ENCODE data around the gene KCNK5.

KCNK5 gene

GRCh38 chr6:39215640-39216158, 13.6 kb downstream of the KCNK5 start:
- no peak for DNase-seq

GRCh38 chr6:39214846-39215639, 14.2 kb downstream of the KCNK5 start:
- DNase-seq: no peak

- DNase-seq: no peak
Observed at GRCh38 chr6:39214120-39214813, 15.0 kb downstream of the KCNK5 start.

GRCh38 chr6:39213195-39213920, 15.9 kb downstream of the KCNK5 start:
- no peak for DNase-seq

- DNase-seq: no peak
Observed at GRCh38 chr6:39211183-39211582, 18.1 kb downstream of the KCNK5 start.

GRCh38 chr6:39210450-39210849, 18.8 kb downstream of the KCNK5 start:
- DNase-seq: no peak

GRCh38 chr6:39209911-39210310, 19.4 kb downstream of the KCNK5 start:
- no peak for DNase-seq

- peak; percentile 56 for DNase-seq
Observed at GRCh38 chr6:39209360-39209811, 19.9 kb downstream of the KCNK5 start.

GRCh38 chr6:39208223-39208739, 21.0 kb downstream of the KCNK5 start:
- DNase-seq: no peak

GRCh38 chr6:39207416-39208222, 21.7 kb downstream of the KCNK5 start:
- DNase-seq: no peak

- no peak for DNase-seq
Observed at GRCh38 chr6:39206250-39206721, 23.0 kb downstream of the KCNK5 start.

GRCh38 chr6:39204646-39205244, 24.5 kb downstream of the KCNK5 start:
- no peak for DNase-seq

- DNase-seq: no peak
Observed at GRCh38 chr6:39204160-39204495, 25.1 kb downstream of the KCNK5 start.

GRCh38 chr6:39203436-39204159, 25.7 kb downstream of the KCNK5 start:
- DNase-seq: no peak

- DNase-seq: no peak
Observed at GRCh38 chr6:39202166-39202565, 27.1 kb downstream of the KCNK5 start.

GRCh38 chr6:39200498-39201020, 28.7 kb downstream of the KCNK5 start:
- DNase-seq: peak; percentile 48

- DNase-seq: no peak
Observed at GRCh38 chr6:39199976-39200375, 29.3 kb downstream of the KCNK5 start.

GRCh38 chr6:39199231-39199940, 29.9 kb downstream of the KCNK5 start:
- no peak for DNase-seq

- DNase-seq: no peak
Observed at GRCh38 chr6:39198528-39198927, 30.7 kb downstream of the KCNK5 start.

GRCh38 chr6:39197922-39198500, 31.3 kb downstream of the KCNK5 start:
- DNase-seq: no peak
